PFSK-1 (cell line): ENCODE results near the gene ACIN1.

ENCODE experiments used
- FOXP2 ChIP-seq: optimal IDR thresholded peaks from 2 replicates; pipeline ENCODE3; 2011; ENCODE audit warnings: borderline replicate concordance, control low read depth, inconsistent platforms; ENCODE audit not compliant: insufficient read depth; ENCODE audit errors: extremely low read length, extremely low read depth
- POLR2AphosphoS5 ChIP-seq: IDR thresholded peaks from 2 replicates; pipeline ENCODE4 v1.6.1; 2012; ENCODE audit warnings: low read depth, mild to moderate bottlenecking, control low read depth, low read length, moderate library complexity
- REST ChIP-seq, 2 experiments: IDR thresholded peaks; 2 replicates each; pipeline versions ENCODE4 v1.6.1 to v1.8.0; 2011 to 2012; ENCODE audit warnings: low read depth in 2 of 2, low read length in 2 of 2, control low read depth in 1 of 2, inconsistent platforms in 1 of 2, mild to moderate bottlenecking in 1 of 2, moderate library complexity in 1 of 2; ENCODE audit not compliant: insufficient read depth in 1 of 2
- SIN3A ChIP-seq: IDR thresholded peaks from 2 replicates; pipeline ENCODE4 v1.6.1; 2012; ENCODE audit warnings: mild to moderate bottlenecking, low read length, moderate library complexity, borderline replicate concordance; ENCODE audit not compliant: insufficient read depth
- TAF1 ChIP-seq: IDR thresholded peaks from 2 replicates; pipeline ENCODE4 v1.6.1; 2012; ENCODE audit warnings: low read length, control low read depth, borderline replicate concordance; ENCODE audit not compliant: insufficient read depth

Gene ACIN1

GRCh38 chr14:23080474-23080873 lies 14.5 kb downstream of the ACIN1 start:
- TF ChIP-seq SIN3A, result no peak
- no peak for TF ChIP-seq FOXP2
- no peak for TF ChIP-seq TAF1
- TF ChIP-seq REST (IDR thresholded peaks at IDR 0.05; ENCODE audit: insufficient read depth in 1 of 2, low read depth in 2 of 2, low read length in 2 of 2), result no peak
- TF ChIP-seq POLR2AphosphoS5, result no peak

- TF ChIP-seq SIN3A, result no peak
Observed at GRCh38 chr14:23079716-23080115, 15.2 kb downstream of the ACIN1 start.

- TF ChIP-seq SIN3A (no peak), TAF1 (no peak), POLR2AphosphoS5 (no peak), REST (IDR thresholded peaks at IDR 0.05; ENCODE audit: insufficient read depth in 1 of 2, low read depth in 2 of 2, low read length in 2 of 2) (no peak), FOXP2 (no peak)
Observed at GRCh38 chr14:23078692-23079116, 16.2 kb downstream of the ACIN1 start.

GRCh38 chr14:23077962-23078361 lies 17.0 kb downstream of the ACIN1 start:
- no peak for TF ChIP-seq POLR2AphosphoS5
- no peak for TF ChIP-seq TAF1
- TF ChIP-seq FOXP2, result no peak
- no peak for TF ChIP-seq REST (IDR thresholded peaks at IDR 0.05; ENCODE audit: insufficient read depth in 1 of 2, low read depth in 2 of 2, low read length in 2 of 2)
- no peak for TF ChIP-seq SIN3A

GRCh38 chr14:23076785-23077408 lies 18.0 kb downstream of the ACIN1 start:
- no peak for TF ChIP-seq POLR2AphosphoS5
- TF ChIP-seq FOXP2, result no peak

GRCh38 chr14:23074906-23075305 lies 20.0 kb downstream of the ACIN1 start:
- TF ChIP-seq SIN3A, result no peak
- no peak for TF ChIP-seq REST (IDR thresholded peaks at IDR 0.05; ENCODE audit: insufficient read depth in 1 of 2, low read depth in 2 of 2, low read length in 2 of 2)
- no peak for TF ChIP-seq FOXP2
- TF ChIP-seq TAF1, result no peak
- TF ChIP-seq POLR2AphosphoS5, result no peak
